Kidney capillary endothelial cell (primary cell): Measurements from ENCODE around the gene SIRPB2.
A peak's percentile ranks its signal among the peaks of the same experiment; 100 is the strongest.

Source experiments
- DNase-seq: peaks from one replicate; pipeline ENCODE4 v3.0.0-alpha.2; 2018; ENCODE audit warnings: low spot score

The SIRPB2 gene

GRCh38 chr20:1441133-1441532 lies 50.1 kb downstream of the SIRPB2 start:
- DNase-seq: no peak

GRCh38 chr20:1440024-1440423 lies 51.2 kb downstream of the SIRPB2 start:
- no peak for DNase-seq

DNA sequence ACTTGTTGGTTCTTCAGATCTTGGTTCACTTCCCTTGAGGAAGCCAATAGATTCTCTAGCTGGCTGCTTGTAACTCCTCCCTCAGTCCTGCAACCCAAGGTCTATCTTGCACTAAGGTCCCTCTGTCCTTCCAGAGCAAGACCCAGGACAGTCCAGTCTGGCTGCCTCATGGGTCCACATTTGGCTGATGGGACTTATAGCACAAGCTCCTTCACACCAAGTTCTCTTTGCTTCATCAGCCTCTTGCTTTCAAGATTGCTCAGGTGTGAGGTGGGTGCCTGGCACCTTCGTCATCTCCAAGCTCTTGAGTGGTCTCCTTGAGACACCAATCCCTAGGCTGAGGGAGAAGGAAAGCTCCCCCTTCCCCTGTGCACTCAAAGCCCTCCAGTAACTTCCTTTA lies 52.9 kb downstream of the SIRPB2 start:
- DNase-seq: no peak

DNA sequence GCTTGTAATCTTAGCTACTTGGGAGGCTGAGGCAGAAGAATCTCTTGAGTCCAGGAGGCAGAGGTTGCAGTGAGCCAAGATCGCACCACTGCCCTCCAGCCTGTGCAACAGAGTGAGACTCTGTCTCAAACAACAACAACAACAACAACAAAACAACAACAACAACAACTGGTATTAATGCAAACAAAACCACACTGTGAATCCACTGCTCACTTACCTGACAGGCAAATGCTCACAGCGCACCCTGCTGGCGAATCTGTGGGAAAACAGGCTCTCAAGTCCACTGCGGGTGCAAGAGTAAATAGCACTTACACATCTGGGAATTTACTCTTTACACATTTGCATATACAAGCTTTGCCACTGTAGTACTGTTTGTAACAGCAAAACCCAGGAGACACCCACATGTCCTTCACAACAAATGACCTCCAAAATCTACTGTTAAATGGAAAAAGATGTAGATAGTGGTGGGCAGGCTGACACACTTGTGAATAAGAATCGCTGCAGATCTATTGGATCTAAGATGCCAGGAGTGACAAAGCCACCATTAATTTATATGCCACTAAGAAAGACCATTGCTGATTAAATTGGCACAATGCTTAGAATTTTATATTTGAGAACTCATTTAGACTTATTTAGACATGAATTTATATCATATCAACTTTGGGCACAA lies 53.9 kb downstream of the SIRPB2 start:
- DNase-seq: peak; percentile 85

DNA sequence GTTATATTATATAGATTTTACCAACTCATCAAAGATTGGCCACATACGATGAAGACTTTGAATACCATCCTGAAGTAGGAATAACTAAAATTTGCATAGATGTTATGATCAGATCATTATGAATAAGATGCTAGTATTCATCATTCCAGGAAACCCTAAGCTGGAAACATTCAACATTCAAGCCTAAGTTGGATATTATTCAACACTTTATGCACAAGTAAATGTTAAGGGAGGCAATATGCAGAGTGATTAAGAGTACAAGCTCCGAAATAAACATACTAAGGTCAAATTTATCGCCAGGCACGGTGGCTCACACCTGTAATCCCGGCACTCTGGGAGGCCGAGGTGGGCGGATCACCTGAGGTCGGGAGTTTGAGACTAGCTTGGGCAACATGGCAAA lies 55.0 kb downstream of the SIRPB2 start:
- DNase-seq: no peak

- no peak for DNase-seq
Measured at GRCh38 chr20:1435337-1435699, 55.9 kb downstream of the SIRPB2 start.

- DNase-seq: peak; percentile 72
Measured at GRCh38 chr20:1434571-1435336, 56.5 kb downstream of the SIRPB2 start.

DNA sequence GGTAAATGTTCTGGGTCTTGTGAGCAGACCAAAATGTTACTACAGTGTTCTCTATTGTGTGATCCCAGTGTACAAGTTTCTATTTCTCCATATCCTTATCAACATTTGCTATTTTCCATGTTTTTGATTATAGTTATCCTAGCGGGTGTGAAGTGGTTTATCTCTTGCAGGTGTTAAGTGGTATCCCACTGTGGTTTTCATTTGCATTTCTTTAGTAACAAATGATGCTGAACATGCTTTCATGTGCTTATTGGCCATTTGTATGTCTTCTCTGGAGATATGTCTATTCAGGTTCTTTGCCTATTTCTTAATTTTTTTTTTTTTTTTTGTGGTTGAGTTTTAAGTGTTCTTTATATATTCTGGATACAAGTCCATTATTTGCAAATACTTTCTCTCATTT lies 60.1 kb downstream of the SIRPB2 start:
- no peak for DNase-seq

GRCh38 chr20:1430004-1430451 lies 61.2 kb downstream of the SIRPB2 start:
- no peak for DNase-seq

- no peak for DNase-seq
Measured at GRCh38 chr20:1429143-1429728, 62.0 kb downstream of the SIRPB2 start.

GRCh38 chr20:1427457-1428054 lies 63.7 kb downstream of the SIRPB2 start:
- no peak for DNase-seq

- no peak for DNase-seq
Measured at GRCh38 chr20:1426231-1426849, 64.9 kb downstream of the SIRPB2 start.
